ENCODE results near the gene DNAH3.
A peak's percentile ranks its signal among the peaks of the same experiment; 100 is the strongest.
"Not testable (repeated sequence)": the region's sequence is repeated elsewhere in the genome, so short reads cannot be mapped to it uniquely, and the experiment has no call there.

Gene DNAH3

GRCh38 chr16:21159281-21159951 is 8.8 kb upstream of the DNAH3 start:
- Mint-ChIP-seq H3K27me3 (no peaks in the 10 kb centered on the region), H3K4me1 (peaks cover 16 to 31% of the 10 kb centered on the region in 2 donors), H3K4me3 (peak overlapping the region; percentile 85 to 96), H3K27ac (peak overlapping the region; percentile 68), H3K36me3 (peaks cover 11 to 15% of the 10 kb centered on the region in 2 donors), H3K9me3 (no peaks in the 10 kb centered on the region)
- ATAC-seq (replicated peaks), result peak; percentile 46 to 50
- DNase-seq, result peak; percentile 37

GRCh38 chr16:21158208-21159110 is 7.8 kb upstream of the DNAH3 start, which contains the start of gene LDAF1:
TSS of gene LDAF1 (plus strand) at chr16:21158674. CDS start at chr16:21161183, 2,509 bp downstream.
- Mint-ChIP-seq H3K36me3 (peaks cover 9 to 10% of the 10 kb centered on the region in 2 donors), H3K27me3 (peaks cover 0 to 5% of the 10 kb centered on the region in 2 donors), H3K27ac (peak within 1 kb of the TSS; percentile 68), H3K4me1 (peaks cover 16 to 31% of the 10 kb centered on the region in 2 donors), H3K9me3 (no peaks in the 10 kb centered on the region), H3K4me3 (peak within 1 kb of the TSS; percentile 85 to 96)
- peak; percentile 65 for DNase-seq
- peak; percentile 93 to 95 for ATAC-seq (replicated peaks)

GRCh38 chr16:21157632-21158031 is 7.0 kb upstream of the DNAH3 start:
- DNase-seq (no peak), ATAC-seq (replicated peaks) (no peak)
- Mint-ChIP-seq H3K27me3 (peaks cover 0 to 6% of the 10 kb centered on the region in 2 donors), H3K4me3 (peak overlapping the region in 1 of 2 donors; percentile 96), H3K9me3 (no peaks in the 10 kb centered on the region), H3K27ac (no peak overlapping the region), H3K36me3 (peaks cover 6% of the 10 kb centered on the region in 2 donors), H3K4me1 (peaks cover 16 to 31% of the 10 kb centered on the region in 2 donors)

GRCh38 chr16:21156767-21157467 is 6.3 kb upstream of the DNAH3 start:
- ATAC-seq (replicated peaks) (no peak), DNase-seq (no peak)
- H3K27me3 Mint-ChIP-seq, result peaks cover 3 to 6% of the 10 kb centered on the region in 2 donors
- H3K4me1 Mint-ChIP-seq, result peaks cover 16 to 31% of the 10 kb centered on the region in 2 donors
- peaks cover 3 to 6% of the 10 kb centered on the region in 2 donors for H3K36me3 Mint-ChIP-seq
- H3K4me3 Mint-ChIP-seq, result no peak overlapping the region
- H3K9me3 Mint-ChIP-seq, result no peaks in the 10 kb centered on the region
- H3K27ac Mint-ChIP-seq, result no peak overlapping the region

- not testable (repeated sequence) for ATAC-seq (replicated peaks); H3K36me3 Mint-ChIP-seq; H3K4me3 Mint-ChIP-seq; H3K9me3 Mint-ChIP-seq; DNase-seq; H3K27ac Mint-ChIP-seq
- H3K4me1 Mint-ChIP-seq, result peaks cover 16 to 32% of the 10 kb centered on the region in 2 donors
- peaks cover 4 to 12% of the 10 kb centered on the region in 2 donors for H3K27me3 Mint-ChIP-seq
Measured at GRCh38 chr16:21156011-21156410, 5.4 kb upstream of the DNAH3 start.

- H3K27me3 Mint-ChIP-seq, result peaks cover 15 to 36% of the 10 kb centered on the region in 2 donors
- not testable (repeated sequence) for DNase-seq; H3K27ac Mint-ChIP-seq; H3K9me3 Mint-ChIP-seq; ATAC-seq (replicated peaks); H3K36me3 Mint-ChIP-seq; H3K4me3 Mint-ChIP-seq
- peaks cover 9 to 21% of the 10 kb centered on the region in 2 donors for H3K4me1 Mint-ChIP-seq
Measured at GRCh38 chr16:21153124-21153729, 2.6 kb upstream of the DNAH3 start.

- not testable (repeated sequence) for H3K27ac Mint-ChIP-seq; H3K36me3 Mint-ChIP-seq; DNase-seq; H3K4me3 Mint-ChIP-seq; ATAC-seq (replicated peaks); H3K9me3 Mint-ChIP-seq
- Mint-ChIP-seq H3K4me1 (peaks cover 9 to 13% of the 10 kb centered on the region in 2 donors), H3K27me3 (peaks cover 21 to 45% of the 10 kb centered on the region in 2 donors)
Measured at GRCh38 chr16:21152160-21153030, 1.7 kb upstream of the DNAH3 start.

- peaks cover 20 to 42% of the 10 kb centered on the region in 2 donors for H3K27me3 Mint-ChIP-seq
- H3K4me1 Mint-ChIP-seq, result peaks cover 5% of the 10 kb centered on the region in 2 donors
- no peak for ATAC-seq (replicated peaks)
- DNase-seq, result no peak
- no peak overlapping the region for H3K4me3 Mint-ChIP-seq
- peaks cover 0 to 6% of the 10 kb centered on the region in 2 donors for H3K36me3 Mint-ChIP-seq
- peaks cover 4 to 10% of the 10 kb centered on the region in 2 donors for H3K9me3 Mint-ChIP-seq
- no peak overlapping the region for H3K27ac Mint-ChIP-seq
Measured at GRCh38 chr16:21145738-21146137, 4.9 kb downstream of the DNAH3 start.

GRCh38 chr16:21134053-21134452 is 16.6 kb downstream of the DNAH3 start:
- peaks cover 0 to 4% of the 10 kb centered on the region in 2 donors for H3K36me3 Mint-ChIP-seq
- DNase-seq (no peak), ATAC-seq (replicated peaks) (peak in 1 of 2 donors; percentile 14)
- H3K9me3 Mint-ChIP-seq, result no peaks in the 10 kb centered on the region
- no peak overlapping the region for H3K27ac Mint-ChIP-seq
- H3K4me3 Mint-ChIP-seq, result no peak overlapping the region
- H3K27me3 Mint-ChIP-seq, result peaks cover 8% of the 10 kb centered on the region in 2 donors
- H3K4me1 Mint-ChIP-seq, result no peaks in the 10 kb centered on the region

- Mint-ChIP-seq H3K9me3 (no peaks in the 10 kb centered on the region), H3K36me3 (peaks cover 2 to 4% of the 10 kb centered on the region in 2 donors), H3K4me1 (no peaks in the 10 kb centered on the region), H3K27me3 (peaks cover 7 to 12% of the 10 kb centered on the region in 2 donors), H3K4me3 (no peak overlapping the region), H3K27ac (no peak overlapping the region)
- DNase-seq, result no peak
- ATAC-seq (replicated peaks), result no peak
Measured at GRCh38 chr16:21130811-21131210, 19.8 kb downstream of the DNAH3 start.

- Mint-ChIP-seq H3K36me3 (peaks cover 2 to 10% of the 10 kb centered on the region in 2 donors), H3K9me3 (no peaks in the 10 kb centered on the region), H3K27ac (no peak overlapping the region), H3K4me1 (no peaks in the 10 kb centered on the region), H3K4me3 (no peak overlapping the region), H3K27me3 (peaks cover 7 to 12% of the 10 kb centered on the region in 2 donors)
- ATAC-seq (replicated peaks) (no peak), DNase-seq (no peak)
Measured at GRCh38 chr16:21128991-21129390, 21.7 kb downstream of the DNAH3 start.

GRCh38 chr16:21126518-21126917 is 24.1 kb downstream of the DNAH3 start:
- DNase-seq (no peak), ATAC-seq (replicated peaks) (no peak)
- Mint-ChIP-seq H3K27me3 (peaks cover 7 to 12% of the 10 kb centered on the region in 2 donors), H3K36me3 (peaks cover 2 to 10% of the 10 kb centered on the region in 2 donors), H3K4me3 (no peak overlapping the region), H3K9me3 (no peaks in the 10 kb centered on the region), H3K4me1 (no peaks in the 10 kb centered on the region), H3K27ac (no peak overlapping the region)

GRCh38 chr16:21125191-21125590 is 25.5 kb downstream of the DNAH3 start:
- Mint-ChIP-seq H3K27ac (no peak overlapping the region), H3K4me3 (no peak overlapping the region), H3K36me3 (peaks cover 2 to 15% of the 10 kb centered on the region in 2 donors), H3K4me1 (peaks cover 0 to 1% of the 10 kb centered on the region in 2 donors), H3K27me3 (peaks cover 6 to 7% of the 10 kb centered on the region in 2 donors), H3K9me3 (no peaks in the 10 kb centered on the region)
- no peak for DNase-seq
- no peak for ATAC-seq (replicated peaks)

All from stimulated activated naive B cell treated with anti-CD40 and anti-IgM and Interleukin-4, amounts not matched to agents 10 μg/mL and 1 μg/mL and 100 μg/mL, for 72 hours (primary cell).